Epithelial cell of proximal tubule (primary cell): ENCODE results near the gene MFN2. TPM values are rescaled to one million over a fixed set of nuclear protein-coding genes. Genes with fewer than 3 reads are reported as not detected.
A peak's percentile ranks its signal among the peaks of the same experiment; 100 is the strongest.
"Not testable (repeated sequence)": the region's sequence is repeated elsewhere in the genome, so short reads cannot be mapped to it uniquely, and the experiment has no call there.

Experiments
- DNase-seq: peaks from one replicate; pipeline ENCODE4 v3.0.0-alpha.2; 2011; ENCODE audit warnings: low read depth
- H3K4me3 ChIP-seq: 2 replicates; pipeline ENCODE4 v1.5.1; 2011; ENCODE audit warnings: low read depth, mild to moderate bottlenecking, low read length
- CTCF ChIP-seq: conservative IDR thresholded peaks from 2 replicates; pipeline ENCODE4 v1.5.1; 2012; ENCODE audit warnings: low read depth, mild to moderate bottlenecking, low read length
- total RNA-seq: library from RNA; depleted of rRNA; stranded (reverse); fragments of >200 nt; gene quantifications from 2 replicates; pipeline ENCODE4 v1.2.3, GENCODE V29; 2015

Gene MFN2
- total RNA-seq, 1 donor from 2014 or later = 53.6 TPM

DNA sequence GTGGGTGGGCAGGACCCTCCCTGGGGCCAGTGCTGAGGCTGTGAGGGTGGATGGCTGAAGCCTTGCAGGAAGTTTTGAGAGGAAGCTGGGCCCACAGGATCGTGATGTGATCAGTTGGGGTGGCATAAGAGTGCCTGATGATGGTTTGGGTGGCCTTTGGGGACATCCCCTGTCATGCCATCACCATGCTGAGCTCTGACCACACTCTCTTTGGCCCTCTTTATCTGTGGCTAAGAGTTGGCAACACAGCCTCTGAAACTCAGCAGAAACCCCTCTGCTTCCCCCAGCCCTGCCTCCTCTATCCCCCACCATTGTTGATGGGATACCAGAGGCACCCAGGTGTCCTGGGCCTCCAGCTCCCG lies 58.9 kb downstream of the MFN2 start:
- no peak overlapping the region for H3K4me3 ChIP-seq
- TF ChIP-seq CTCF = no peak
- no peak for DNase-seq

DNA sequence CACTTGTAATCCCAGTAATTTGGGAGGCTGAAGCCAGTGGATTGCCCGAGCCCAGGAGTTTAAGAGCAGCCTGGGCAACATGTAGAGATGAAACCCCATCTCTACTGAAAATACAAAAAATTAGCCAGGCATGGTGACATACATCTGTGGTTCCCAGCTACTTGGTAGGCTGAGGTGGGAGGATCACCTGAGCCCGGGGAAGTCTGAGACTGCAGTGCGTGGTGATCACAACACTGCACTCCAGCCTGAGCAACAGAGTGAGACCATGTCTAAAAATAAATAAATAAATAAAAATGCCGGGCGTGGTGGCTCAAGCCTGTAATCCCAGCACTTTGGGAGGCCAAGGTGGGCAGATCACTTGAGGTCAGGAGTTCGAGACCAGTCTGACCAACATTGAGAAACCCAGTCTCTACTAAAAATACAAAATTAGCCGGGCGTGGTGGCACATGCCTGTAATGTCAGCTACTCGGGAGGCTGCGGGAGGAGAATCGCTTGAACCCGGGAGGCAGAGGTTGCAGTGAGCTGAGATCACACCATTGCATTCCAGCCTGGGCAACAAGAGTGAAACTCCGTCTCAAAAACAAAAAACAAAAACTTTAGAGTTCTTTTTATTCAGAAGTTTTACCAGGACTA lies 59.7 kb downstream of the MFN2 start:
- H3K4me3 ChIP-seq, DNase-seq: not testable (repeated sequence)

DNA sequence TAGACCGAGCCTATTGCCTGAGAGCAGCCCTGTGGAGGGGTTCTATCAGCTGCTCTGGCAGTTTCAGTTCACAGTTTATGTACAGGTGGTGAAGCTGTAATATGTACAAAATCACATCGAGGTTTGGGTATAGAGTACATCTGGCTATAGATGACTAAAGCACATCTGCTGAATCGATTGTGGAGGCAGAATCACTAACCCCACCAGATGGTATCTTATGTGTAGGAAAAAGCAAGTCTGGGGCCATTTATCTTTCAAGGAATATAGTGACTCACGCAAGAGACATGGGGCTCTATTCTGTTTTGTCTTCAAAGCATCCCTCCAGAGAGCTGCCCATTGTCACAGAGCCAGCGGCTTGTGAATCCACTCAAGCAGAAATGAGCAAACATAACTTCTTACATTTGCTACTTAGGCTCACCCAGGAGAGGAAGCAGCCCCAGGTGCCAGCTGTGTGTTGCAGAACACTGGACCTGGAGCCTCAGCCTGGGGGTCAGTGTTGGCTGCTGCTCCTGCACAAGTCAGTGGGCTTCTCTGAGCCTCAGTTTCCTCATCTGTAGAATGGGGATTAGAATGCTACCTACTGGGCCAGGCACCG lies 60.3 kb downstream of the MFN2 start:
- peak; percentile 15 for DNase-seq
- no peak for TF ChIP-seq CTCF
- no peak overlapping the region for H3K4me3 ChIP-seq

DNA sequence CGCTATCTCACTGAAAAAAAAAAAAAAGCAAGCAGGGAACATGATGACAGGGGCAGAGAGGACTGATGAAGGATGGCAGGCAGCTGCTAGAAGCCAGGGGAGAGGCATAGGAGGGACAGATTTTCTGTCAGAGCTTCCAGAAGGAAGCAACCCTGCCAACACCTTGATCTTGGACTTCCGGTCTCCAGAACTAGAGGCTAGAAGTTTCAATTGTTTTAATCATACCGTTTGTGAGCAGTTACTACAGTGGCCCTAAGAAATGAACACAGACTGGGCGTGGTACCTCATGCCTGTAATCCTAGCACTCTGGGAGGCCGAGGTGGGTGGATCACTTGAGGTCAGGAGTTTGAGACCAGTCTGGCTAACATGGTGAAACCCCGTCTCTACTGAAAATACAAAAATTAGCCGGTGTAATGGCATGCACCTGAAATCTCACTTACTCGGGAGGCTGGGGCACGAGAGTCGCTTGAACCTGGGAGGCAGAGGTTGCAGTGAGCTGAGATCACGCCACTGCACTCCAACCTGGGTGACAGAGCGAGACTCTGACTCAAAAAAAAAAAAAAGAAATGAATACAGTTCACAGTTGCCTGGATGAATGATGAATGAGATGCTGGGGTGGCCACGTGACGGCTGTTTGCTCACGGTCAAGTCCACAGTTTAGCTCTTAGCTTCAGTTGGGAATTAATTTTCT lies 64.1 kb downstream of the MFN2 start:
- not testable (repeated sequence) for H3K4me3 ChIP-seq, DNase-seq

- no peak overlapping the region for H3K4me3 ChIP-seq
- TF ChIP-seq CTCF = no peak
- no peak for DNase-seq
Measured at GRCh38 chr1:12046749-12047119, 66.5 kb downstream of the MFN2 start.

DNA sequence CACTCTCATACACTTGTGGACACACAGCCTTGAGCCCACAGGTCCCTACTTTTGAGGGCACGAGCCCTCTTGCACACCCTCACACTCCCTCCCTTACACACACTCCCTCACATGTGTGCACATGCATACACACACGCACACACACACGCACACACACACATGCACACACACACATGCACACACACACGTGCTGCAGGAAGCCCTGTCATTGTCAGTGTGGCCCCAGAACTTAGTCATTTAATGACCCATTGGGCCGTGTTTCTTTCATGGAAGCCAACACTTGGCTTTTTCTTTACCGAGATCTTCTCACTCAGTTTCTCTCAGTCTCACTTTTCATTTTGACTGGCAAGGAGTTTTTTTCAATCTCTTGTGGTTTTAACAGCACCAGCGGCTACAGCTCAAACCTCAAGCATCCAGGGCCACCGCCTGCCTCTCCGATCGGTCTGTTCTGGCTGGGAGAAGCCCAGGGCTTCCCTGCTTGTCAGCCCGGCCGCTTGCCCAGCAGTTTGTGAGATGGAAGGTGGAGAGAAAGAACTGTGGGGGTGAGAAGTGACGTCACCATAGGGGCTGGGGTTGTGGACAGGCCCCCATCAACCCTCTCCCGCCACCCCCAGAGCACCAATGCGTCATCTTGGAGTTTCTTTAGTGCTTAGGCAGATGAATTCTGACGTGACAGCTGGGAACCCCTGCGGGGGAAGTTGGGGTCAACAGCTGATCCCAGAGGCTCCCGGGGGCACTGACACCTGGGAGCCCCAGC lies 67.1 kb downstream of the MFN2 start:
- no peak overlapping the region for H3K4me3 ChIP-seq
- no peak for TF ChIP-seq CTCF
- no peak for DNase-seq

DNA sequence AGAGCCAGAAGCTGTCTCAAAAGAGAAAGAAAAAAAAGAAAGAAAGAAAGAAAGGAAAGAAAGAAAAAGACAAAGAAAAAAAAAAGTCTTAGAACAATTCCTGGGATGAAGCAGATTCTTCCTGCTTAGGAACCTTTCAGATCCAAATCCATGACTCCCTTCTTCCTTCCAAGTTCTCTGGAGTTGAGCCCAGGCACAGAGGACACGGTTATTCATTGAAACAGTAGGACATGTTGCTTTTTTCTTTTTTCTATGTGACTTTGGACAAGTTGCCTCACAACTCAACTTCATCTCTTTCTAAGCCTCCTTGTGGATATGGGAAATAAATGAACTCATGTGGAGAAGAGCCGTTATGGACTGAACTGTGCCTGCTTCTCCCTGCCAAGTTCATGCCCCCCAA lies 68.1 kb downstream of the MFN2 start:
- H3K4me3 ChIP-seq = no peak overlapping the region
- no peak for TF ChIP-seq CTCF
- DNase-seq = no peak
